ENCODE results near the gene CTNNA3.

CTNNA3 gene

GRCh38 chr10:67664942-67665341 is 31.1 kb downstream of the CTNNA3 start:
- FAIRE-seq: no peak

- FAIRE-seq: no peak
These were observed 32.4 kb downstream of the CTNNA3 start for GRCh38 chr10:67663449-67664087.

- FAIRE-seq: no peak
These were observed 33.6 kb downstream of the CTNNA3 start for GRCh38 chr10:67662415-67662814.

GRCh38 chr10:67659497-67659896 is 36.5 kb downstream of the CTNNA3 start:
- no peak for FAIRE-seq

- no peak for FAIRE-seq
These were observed 38.2 kb downstream of the CTNNA3 start for GRCh38 chr10:67657775-67658174.

GRCh38 chr10:67650558-67650957 is 45.4 kb downstream of the CTNNA3 start:
- FAIRE-seq: no peak

- no peak for FAIRE-seq
These were observed 47.3 kb downstream of the CTNNA3 start for GRCh38 chr10:67648613-67649229.

GRCh38 chr10:67630904-67631303 is 65.1 kb downstream of the CTNNA3 start:
- FAIRE-seq: no peak

- FAIRE-seq: no peak
These were observed 66.5 kb downstream of the CTNNA3 start for GRCh38 chr10:67629461-67629971.

- no peak for FAIRE-seq
These were observed 73.0 kb downstream of the CTNNA3 start for GRCh38 chr10:67622984-67623383.

GRCh38 chr10:67622511-67622910 is 73.5 kb downstream of the CTNNA3 start:
- no peak for FAIRE-seq

GRCh38 chr10:67621834-67622233 is 74.2 kb downstream of the CTNNA3 start:
- no peak for FAIRE-seq

- no peak for FAIRE-seq
These were observed 77.9 kb downstream of the CTNNA3 start for GRCh38 chr10:67618116-67618515.

GRCh38 chr10:67612577-67613537 is 83.1 kb downstream of the CTNNA3 start:
- no peak for FAIRE-seq

GRCh38 chr10:67612176-67612575 is 83.8 kb downstream of the CTNNA3 start:
- no peak for FAIRE-seq

- FAIRE-seq: no peak
These were observed 85.8 kb downstream of the CTNNA3 start for GRCh38 chr10:67609996-67610793.

GRCh38 chr10:67608001-67608400 is 88.0 kb downstream of the CTNNA3 start:
- FAIRE-seq: no peak

- FAIRE-seq: no peak
These were observed 88.5 kb downstream of the CTNNA3 start for GRCh38 chr10:67607472-67607871.

- FAIRE-seq: no peak
These were observed 89.4 kb downstream of the CTNNA3 start for GRCh38 chr10:67606572-67606971.

- FAIRE-seq: peak; percentile 71
These were observed 92.3 kb downstream of the CTNNA3 start for GRCh38 chr10:67603701-67604100.

GRCh38 chr10:67603086-67603485 is 92.9 kb downstream of the CTNNA3 start:
- no peak for FAIRE-seq

- FAIRE-seq: no peak
These were observed 93.6 kb downstream of the CTNNA3 start for GRCh38 chr10:67602268-67602950.
